NCI-H226 (cell line): ENCODE measurements around the gene SH2D3C.
"Not testable (repeated sequence)": the region's sequence is repeated elsewhere in the genome, so short reads cannot be mapped to it uniquely, and the experiment has no call there.

Experiments used
- DNase-seq: peaks from one replicate; pipeline ENCODE4 v3.0.0-alpha.2; 2015

The SH2D3C gene

GRCh38 chr9:127763918-127764384 lies 14.5 kb downstream of the SH2D3C start:
- DNase-seq, result no peak

GRCh38 chr9:127762111-127762676 lies 16.3 kb downstream of the SH2D3C start:
- no peak for DNase-seq

DNA sequence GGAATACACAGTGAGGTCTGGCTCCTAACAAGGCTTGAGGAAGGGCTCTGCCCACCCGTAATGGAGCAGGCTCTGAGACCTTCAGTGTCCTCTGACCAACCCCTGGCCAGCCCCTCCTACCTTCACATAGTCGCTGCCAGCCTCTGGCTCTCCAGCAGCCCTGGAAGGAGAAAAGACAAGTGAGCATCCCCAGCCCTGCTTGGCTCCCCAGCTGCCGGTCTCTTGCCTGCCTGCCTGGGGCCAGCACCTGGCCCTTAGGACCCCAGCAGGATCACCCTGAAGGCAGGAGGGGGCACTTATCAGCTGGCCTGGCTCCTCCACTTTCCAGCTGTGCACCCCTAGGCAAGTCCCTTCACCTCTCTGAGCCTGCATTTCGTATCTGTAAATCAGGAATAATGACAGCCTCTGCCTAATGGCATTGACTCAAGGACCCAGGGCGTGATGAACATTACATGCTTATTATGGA lies 16.9 kb downstream of the SH2D3C start:
- DNase-seq, result no peak

- DNase-seq, result no peak
Measured at GRCh38 chr9:127761061-127761460, 17.4 kb downstream of the SH2D3C start.

- no peak for DNase-seq
Measured at GRCh38 chr9:127758843-127759242, 19.6 kb downstream of the SH2D3C start.

- not testable (repeated sequence) for DNase-seq
Measured at GRCh38 chr9:127756776-127757175, 21.7 kb downstream of the SH2D3C start.

DNA sequence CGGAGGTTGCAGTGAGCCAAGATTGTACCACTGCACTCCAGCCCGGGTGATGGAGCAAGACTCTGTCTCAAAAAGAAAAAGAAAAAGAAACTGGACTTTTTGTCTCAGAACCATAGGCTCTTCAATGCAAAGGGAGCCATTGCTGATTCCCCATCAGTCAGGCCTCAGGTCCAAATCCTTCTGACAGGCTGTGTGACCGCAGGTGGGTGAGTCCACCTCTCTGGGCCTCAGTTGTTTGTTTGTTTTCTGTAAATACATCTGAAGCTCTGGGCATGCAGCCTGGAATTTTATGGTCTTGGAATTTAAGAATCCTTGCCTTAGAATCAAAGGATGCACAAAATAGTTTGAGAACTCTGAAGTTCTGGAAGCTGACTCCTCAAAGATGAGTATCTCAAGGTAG lies 22.2 kb downstream of the SH2D3C start:
- DNase-seq, result no peak

DNA sequence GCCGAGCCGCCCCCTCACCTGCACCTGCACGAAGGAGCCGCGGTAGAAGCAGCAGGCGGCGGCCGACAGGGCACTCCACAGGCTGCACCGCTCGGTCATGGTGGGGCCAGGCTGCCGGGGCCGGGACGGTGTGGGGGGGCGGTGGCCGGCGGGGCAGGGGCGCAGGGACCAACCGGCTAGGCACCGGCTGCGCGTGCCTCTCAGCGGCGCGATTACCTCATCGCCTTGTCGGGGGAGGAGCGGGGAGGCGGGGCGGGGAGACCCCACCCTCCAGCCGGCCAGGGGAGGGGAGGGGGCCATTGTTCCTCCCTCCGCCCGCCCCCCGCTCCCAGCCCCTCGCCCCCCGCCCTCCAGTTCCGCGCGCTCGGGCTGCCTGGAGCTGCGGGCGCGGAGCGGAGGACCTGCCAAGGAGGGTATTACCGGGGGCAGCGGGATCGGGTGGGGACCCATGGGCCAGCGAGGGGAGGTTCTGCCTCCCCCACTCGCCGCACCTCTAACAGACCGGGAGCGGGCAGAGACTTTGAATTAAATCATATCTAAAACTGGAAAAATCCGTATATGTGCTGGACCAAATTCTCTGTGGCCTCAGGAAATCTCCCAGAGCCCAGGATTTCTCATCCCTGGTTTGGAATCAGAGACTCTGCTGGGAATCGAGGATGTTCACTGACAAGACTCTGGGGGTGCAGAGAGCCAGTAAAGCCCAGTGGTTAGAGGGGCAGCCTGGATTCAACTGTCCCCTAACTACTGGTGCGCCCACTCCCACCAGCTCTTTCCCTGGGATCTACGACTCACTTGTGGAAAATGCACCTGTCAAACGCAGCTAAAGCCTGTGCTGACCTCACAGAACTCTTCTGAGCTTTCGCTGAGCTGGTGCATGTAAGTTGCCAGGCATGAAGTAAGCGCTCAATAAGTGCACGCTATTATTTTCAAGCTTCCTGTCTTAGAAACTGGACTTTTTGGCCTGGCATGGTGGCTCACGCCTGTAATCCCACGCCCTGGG lies 23.1 kb downstream of the SH2D3C start:
- DNase-seq, result peak; percentile 31

GRCh38 chr9:127754099-127755060 lies 24.1 kb downstream of the SH2D3C start:
- DNase-seq, result peak; percentile 64

DNA sequence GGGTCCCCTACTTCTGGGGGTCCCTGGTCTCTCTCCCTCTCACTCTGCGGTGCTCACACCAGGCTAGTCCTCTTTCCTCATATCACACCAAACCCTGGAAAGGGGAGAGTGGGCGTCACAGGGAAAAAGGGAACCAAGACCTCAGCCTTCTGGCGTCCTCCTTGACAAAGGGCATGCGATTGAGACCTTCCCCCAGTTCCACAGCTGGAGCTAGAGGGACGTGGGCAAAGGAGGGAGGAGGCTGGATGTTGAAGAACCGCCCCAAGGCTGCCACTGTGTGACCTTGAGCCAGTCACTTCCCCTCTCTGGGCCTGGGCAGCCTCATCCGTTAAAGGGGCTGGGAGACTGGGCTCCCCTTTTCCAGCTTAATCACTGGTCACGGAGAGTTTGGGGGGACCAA lies 24.8 kb downstream of the SH2D3C start:
- DNase-seq, result no peak

DNA sequence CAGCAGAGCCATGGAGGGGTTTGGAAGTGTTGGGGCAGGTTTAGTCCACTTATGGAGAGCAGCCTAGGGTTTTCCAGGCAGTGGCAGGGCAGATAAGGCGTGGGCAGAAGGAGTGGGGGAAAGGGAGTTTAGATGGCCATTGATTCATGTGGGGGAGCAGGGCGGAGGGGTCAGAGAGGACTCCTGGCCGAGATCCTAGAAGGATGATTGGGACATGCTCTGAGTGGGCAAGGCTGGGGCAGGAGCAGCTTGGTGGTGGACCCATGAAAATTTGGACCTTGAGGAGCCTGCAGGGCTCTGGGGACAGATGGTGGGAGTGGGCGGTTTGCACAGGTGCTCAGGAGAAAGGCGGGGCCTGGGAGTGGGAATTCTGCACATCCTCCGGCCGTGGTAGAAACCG lies 25.3 kb downstream of the SH2D3C start:
- no peak for DNase-seq

DNA sequence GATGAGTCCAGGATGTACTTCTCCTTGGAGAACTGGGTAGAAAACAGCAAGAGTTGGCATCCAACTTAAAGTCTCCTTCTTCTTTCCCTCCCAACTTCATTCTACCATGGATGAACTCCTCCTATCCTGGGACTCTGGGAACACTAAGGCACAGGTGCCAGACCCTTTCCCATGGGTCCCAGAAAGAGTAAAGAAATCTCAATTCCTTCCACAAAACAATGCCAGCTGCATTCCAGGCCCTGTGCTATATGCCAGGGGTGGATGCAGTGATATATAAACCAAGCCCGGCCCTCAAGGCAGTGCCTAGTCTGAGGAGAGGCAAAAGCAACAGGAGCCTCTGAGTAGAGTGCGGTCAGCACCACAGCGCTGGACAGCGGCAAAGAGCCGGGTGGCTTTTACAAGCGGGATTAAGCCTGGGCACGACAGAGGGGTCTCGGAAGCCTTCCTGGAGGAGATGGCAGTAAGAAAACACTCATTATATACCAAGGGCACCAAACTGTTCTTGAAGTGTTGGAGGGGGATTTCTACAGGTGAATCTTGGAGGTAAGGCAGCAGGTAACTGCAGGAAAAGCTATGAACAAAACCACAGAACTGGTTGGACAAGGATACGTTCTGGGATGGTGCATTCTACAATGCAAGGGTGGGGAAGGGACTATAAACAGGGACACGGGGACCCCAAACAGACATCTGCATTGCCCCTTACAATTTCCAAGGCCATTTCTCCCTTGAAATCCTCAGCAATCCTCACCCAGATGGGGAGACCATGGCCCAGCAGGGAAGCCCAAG lies 27.0 kb downstream of the SH2D3C start:
- DNase-seq, result peak; percentile 22

DNA sequence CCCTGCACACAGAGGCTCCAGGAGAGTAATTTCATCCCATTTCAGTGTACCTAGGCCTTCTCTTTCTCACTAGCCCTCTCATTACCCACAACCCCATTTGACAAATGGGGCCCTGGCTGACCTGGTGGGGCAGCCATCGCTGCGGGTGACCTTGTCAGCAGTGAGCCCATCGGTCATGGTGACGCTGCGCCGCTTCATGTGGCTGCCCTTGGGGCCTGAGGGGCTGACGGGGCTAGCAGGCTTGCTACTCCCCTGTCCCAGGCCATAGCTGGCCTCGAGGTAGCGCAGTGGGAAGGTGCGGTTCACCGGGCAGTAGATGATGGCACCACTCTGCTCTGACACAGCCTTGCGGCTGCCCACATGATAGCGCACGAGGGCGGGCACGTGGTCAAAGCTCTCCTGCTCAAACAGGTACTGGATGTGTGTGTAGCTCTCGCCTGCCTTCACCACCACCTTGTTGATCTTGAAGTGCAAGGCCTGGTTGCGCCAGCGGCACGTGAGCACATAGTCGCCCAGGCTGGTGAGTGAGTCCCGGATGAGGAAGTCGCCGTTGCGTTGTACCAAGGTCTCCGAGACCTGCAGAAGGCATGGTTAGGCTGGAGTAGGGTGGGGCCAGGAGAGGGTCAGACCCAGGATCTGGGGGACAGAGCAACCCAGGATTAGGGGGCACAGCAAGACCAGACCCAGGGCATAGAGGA lies 29.2 kb downstream of the SH2D3C start:
- DNase-seq, result no peak

DNA sequence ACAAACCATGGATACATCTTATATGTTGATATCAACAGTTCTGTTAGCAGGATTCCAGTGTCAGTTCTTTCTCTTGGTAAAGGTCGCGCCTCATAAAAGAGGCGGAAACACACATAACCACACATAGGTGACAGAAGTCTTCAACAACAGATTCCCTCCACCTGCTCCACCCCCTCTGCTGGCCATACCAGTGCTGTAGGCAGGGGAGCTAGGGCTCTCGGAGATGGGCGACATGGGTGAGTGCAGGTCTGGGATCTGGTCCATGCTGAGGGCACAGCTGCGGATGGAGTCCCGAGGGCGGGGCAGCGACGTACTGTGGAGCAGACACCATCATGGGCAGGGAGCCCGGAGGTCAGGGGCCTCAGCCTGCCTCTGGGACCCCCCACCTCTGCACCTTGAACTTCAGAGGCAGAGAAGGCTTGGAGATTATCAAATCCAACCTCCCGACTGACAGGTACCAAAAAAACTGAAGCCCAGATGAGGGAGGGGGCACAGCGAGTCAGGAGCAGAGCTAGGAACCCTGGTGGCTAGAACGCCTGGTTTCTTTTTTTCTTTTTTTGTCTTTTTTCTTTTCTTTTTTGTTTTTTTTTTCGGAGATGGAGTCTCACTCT lies 31.4 kb downstream of the SH2D3C start:
- DNase-seq, result no peak

DNA sequence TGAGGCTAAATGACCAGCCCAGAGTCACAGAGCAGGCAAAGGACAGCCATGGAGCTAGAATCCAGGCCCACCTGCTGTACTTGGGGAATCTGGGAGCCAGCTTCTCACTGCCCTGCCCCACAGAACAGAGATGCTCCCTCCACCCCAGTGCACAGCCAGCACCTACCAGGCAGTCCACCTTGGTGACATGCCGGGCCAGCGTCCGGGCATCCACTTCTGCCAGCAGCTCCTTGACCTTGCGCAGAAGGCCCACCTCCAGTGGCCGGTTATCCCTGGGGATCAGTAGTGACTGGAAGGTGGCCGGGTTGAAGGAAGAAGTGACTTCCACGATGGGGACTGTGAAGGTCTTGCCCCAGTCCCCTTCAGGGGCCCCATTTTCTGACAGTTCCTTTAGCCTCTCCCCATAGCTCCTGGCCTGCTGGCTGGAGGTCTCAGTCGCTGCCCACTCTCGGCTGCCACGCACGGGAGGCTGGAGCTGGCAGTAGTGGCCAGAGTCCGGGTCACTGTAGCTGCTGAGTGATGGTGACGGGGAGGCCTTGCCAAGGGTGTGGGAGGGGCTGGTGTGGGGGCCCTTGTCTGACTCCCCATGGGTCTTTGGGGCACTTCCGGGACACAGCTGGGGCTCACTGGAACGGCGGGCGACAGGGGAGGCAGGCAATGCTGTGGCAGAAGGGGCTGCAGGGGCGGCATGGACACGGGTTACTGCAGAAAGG lies 33.9 kb downstream of the SH2D3C start:
- no peak for DNase-seq

DNA sequence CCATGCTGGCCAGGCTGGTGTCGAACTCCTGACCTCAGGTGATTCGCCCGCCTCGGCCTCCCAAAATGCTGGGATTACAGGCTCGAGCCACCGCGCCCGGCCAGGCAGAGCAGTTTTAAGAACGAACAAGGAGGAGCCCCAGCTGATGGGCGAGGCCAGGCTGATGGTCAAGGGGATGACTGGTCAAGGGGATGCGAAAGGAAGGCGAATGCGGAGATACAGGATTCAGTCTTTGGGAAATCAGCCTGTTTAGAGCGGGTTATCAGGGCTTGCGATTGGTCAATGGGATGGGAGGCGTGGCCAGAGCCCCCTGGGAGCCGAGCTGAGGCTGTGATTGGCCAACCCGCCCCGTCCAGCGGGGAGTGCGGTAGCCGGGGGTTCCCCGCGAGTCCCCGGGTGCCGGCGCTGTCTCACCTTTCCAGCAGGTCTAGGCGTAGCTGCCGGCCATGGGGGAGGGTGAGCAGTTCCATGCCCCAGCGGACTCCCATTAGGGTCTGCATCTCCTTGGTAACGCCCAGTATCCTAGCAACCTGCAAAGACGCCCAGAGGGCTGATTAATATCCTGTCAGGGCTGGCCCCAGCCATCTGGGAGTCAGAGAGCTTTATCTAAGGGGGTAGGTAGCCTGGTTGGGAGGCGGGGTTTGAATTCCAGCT lies 35.9 kb downstream of the SH2D3C start:
- DNase-seq, result peak; percentile 95

- DNase-seq, result no peak
Measured at GRCh38 chr9:127741831-127742434, 36.5 kb downstream of the SH2D3C start.

- no peak for DNase-seq
Measured at GRCh38 chr9:127739614-127740330, 38.7 kb downstream of the SH2D3C start.

- no peak for DNase-seq
Measured at GRCh38 chr9:127738666-127739065, 39.8 kb downstream of the SH2D3C start.
